ENCODE results near the gene ZCCHC24. TPM values are rescaled to one million over a fixed set of nuclear protein-coding genes. Genes with fewer than 3 reads are reported as not detected.

ZCCHC24 gene
- total RNA-seq, 1 donor: 56.0 TPM

DNA sequence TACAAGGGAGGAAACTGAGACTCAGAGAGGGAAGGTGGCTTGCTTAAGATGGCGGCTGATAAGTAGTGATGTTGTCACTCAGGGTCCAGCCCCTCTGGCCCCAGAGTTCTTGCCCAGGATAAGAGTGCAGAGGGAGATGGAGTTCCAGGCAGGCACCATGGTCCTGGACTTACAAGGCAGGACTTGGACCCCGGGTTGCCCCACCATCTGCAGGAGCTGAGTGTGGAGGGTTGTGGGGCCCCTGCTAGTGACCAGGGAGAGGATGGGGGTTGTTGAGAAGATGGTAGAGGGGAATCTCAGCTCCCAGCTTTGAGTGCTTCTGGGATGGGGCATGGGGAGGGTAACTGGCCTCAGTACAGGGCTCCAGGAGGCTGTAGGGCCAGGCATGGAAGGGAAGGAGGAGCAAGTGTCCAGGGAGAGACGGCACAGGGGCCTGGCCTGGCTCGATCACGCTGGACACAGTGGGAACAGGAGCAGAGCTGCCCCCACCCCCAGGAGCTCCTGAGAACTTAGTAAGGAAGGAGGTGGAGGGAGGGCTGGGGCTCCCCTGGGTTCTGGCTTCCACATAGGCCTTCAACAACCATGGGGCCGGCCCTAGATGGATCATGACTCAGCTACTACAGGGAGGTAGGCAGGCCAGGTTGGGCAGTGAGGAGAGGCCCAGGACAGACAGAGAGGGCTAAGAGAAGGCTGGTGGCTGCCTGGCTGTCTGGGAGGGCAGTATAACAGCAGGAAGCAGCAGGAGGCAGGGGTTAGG lies 69.9 kb downstream of the ZCCHC24 start:
- peak; percentile 54 for DNase-seq (ENCODE audit: low read depth)
- no peak overlapping the region for H3K4me3 ChIP-seq (ENCODE audit: low read depth, low read length)
- TF ChIP-seq, protein P1, sequence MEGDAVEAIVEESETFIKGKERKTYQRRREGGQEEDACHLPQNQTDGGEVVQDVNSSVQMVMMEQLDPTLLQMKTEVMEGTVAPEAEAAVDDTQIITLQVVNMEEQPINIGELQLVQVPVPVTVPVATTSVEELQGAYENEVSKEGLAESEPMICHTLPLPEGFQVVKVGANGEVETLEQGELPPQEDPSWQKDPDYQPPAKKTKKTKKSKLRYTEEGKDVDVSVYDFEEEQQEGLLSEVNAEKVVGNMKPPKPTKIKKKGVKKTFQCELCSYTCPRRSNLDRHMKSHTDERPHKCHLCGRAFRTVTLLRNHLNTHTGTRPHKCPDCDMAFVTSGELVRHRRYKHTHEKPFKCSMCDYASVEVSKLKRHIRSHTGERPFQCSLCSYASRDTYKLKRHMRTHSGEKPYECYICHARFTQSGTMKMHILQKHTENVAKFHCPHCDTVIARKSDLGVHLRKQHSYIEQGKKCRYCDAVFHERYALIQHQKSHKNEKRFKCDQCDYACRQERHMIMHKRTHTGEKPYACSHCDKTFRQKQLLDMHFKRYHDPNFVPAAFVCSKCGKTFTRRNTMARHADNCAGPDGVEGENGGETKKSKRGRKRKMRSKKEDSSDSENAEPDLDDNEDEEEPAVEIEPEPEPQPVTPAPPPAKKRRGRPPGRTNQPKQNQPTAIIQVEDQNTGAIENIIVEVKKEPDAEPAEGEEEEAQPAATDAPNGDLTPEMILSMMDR (IDR thresholded peaks at IDR 0.05; ENCODE audit: insufficient read depth, low read length): no peak

DNA sequence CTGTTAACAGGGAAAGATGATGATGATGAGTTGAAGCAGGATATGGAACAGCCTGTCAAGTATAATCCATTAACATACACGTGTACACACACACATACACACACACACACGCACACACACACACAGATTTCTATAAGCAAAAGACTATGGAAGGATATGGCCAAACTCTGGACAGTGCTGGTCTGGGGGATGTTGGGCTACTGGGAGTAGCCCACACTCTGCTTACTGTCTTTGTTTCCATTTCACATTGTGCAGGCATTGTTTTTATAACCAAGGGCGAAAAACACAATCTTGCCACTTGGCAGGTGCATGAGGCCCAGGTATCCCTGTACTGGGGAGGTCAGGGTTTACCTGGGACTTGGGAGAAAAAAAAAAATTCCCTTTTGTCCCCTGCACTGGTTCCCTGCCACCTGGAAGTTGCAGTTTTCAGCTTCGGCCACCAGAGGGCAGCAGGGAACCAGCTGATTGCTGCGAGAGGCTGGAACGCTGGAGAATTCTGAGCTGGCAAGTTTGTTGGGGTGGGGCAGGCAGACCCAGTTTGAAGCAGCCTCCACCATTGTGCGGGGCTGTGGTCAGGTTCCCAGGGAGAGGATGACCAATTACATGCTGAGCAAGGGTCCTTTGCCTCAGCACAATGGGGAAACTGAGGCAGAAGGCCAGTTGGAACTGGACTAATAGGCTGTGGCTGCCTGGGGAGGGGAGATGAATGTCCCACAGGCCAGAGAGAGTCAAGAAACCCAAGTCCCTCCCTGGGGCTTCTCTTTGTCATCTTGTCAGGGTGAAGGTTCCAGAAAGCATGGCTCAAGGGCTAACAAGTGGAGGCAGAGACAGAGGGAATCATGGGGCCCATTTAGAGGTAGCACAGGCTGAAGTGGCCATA lies 70.9 kb downstream of the ZCCHC24 start:
- DNase-seq (ENCODE audit: low read depth): peak; percentile 82
- H3K4me3 ChIP-seq (ENCODE audit: low read depth, low read length): no peak overlapping the region

DNA sequence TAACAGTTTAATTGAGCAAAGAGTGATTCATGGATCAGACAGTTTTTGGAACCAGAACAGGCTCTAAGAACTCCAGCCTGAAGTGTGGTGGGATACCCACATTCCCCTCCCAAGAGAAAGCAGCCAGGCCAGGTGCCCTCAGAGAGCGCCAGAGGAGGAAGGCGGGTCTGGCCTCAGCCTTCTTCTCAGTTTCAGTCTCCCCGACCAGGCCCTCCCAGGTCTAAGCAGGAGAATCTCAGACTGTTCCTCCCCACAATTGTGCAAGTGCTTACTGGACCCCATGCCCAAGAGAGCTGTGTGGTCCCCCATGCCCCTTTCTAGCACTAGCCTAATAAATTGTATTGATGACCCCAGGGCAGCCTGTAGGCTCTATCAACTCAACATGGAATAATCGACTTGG lies 72.6 kb downstream of the ZCCHC24 start:
- no peak overlapping the region for H3K4me3 ChIP-seq (ENCODE audit: low read depth, low read length)
- DNase-seq (ENCODE audit: low read depth): no peak
- TF ChIP-seq, protein P1 (IDR thresholded peaks at IDR 0.05; ENCODE audit: insufficient read depth, low read length): no peak

More for the DNA sequence above, 70.9 kb downstream of the ZCCHC24 start:
- TF ChIP-seq, protein P1 (IDR thresholded peaks at IDR 0.05; ENCODE audit: insufficient read depth, low read length): peak; percentile 96

DNA sequence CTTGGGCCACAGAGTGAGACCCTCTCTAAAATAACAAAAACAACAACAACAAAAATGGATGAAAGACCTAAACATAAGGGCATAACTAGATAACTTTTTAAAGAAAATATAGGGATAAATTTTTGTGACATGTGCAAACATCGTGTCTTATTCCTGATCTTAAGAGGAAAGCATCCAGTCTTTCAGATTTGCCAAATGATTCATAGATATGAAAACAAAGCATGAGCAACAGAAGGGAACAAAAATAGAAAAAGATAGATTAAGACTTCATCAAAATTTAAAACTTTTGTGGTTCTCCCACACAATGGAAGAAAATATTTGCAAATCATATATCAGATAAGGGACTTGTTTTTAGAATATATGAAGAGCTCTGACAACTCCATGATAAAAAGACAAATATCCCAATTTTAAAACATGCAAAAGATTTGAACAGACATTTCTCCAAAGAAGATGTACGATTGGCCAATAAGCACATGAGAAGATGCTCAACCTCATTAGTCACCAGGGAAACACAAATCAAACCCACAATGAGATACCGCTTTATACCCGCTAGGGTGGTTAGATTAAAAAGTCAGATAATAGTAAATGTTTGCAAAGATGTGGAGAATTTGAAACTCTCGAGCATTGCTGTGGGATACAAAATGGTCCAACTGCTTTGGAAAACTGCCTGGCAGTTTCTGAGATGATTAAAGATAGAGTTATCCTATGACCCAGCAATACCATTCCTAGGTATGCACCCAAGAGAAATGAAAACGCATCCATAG lies 77.8 kb downstream of the ZCCHC24 start:
- TF ChIP-seq, protein P1 (IDR thresholded peaks at IDR 0.05; ENCODE audit: insufficient read depth, low read length): peak; percentile 26
- peak; percentile 94 for DNase-seq (ENCODE audit: low read depth)
- no peak overlapping the region for H3K4me3 ChIP-seq (ENCODE audit: low read depth, low read length)

DNA sequence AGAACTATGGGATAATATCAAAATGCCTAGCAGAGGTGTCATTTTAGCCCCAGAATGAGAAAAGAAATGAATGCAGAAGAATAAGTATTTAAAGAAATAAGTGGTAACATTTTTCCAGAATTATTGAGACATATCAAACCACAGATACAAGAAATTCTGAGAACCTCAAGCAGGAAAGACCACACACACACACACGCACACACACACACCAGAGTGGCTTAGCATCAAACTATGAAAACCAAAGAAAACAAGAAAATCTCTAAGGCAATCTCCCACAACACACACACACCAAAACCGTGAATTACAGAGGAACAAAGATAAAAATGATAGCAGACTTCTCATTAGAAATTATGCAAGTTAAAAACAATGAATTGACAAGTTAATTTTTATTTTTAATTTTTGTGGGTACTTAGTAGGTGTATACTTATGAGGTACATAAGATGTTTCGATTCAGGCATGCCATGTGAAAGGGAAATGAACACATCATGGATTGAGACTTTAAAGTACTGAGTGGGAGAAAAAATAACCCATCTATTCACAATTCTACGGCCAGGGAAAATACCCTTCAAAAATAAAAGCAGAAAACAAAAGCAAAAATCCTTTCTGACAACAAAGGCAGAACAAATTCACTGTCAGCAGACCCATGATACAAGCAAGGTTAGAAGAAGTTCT lies 83.6 kb downstream of the ZCCHC24 start:
- H3K4me3 ChIP-seq (ENCODE audit: low read depth, low read length): no peak overlapping the region
- TF ChIP-seq, protein P1 (IDR thresholded peaks at IDR 0.05; ENCODE audit: insufficient read depth, low read length): no peak
- DNase-seq (ENCODE audit: low read depth): peak; percentile 27
